ENCODE measurements around the gene SH3BP5.

The SH3BP5 gene

DNA sequence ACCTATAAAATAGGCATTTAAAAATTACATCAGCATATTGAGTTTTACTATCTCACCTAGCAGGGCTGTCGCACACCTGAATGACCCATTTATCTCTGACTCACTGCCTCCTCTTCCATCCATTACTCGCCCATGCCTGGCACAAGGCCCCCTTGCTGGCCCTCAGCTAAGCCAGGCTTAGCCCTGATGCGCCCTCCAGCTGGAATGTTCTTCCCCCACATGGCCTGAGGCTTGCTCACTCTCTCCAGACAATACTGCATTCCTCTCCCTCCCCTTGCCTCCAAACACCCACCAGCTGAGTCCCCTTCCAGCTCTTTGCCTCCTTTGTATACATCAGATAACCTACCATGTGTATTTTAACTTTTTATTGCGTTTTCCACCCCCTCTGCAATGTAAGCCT lies 7.2 kb downstream of the SH3BP5 start:
- DNase-seq (ENCODE audit: low read depth): no peak

DNA sequence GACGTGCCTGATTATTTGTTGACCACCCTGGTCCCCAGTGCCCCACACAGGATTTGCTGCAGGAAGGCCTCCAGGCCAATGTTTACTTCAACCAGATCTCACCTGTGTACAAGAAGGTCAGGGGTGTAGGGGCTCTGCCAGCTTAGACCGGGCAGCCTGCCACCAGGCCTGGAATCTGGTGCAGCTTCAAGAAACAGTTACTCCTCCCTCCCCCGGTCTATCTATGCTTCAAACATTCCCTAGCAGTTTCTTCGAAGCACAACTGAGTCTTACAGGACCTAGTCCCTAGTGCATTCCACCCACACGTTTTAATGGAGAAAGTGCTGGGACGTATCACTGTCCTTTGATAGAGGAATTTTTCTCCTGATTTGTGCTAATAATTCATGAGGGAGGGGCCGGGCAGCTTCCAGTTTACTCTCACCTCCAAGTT lies 8.0 kb downstream of the SH3BP5 start:
- no peak for DNase-seq (ENCODE audit: low read depth)

DNA sequence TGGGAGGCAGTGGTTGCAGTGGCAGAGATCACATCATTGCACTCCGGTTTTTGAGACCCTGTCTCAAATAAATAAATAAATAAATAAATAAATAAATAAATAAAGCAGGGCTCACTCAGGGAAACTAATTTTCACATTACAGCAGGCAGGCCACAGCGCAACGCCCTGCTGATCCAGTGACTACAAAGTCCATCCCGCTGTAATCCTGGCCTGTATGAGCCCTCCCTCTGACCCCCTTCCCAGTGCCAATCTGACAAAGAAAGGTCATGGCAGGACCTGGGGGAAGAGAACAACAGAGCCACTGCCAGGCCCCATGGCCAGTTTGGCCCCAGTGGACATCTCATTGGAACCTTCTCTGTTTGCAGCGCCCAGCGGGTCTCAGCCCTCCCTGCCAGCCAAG lies 9.3 kb downstream of the SH3BP5 start:
- DNase-seq (ENCODE audit: low read depth): no peak

DNA sequence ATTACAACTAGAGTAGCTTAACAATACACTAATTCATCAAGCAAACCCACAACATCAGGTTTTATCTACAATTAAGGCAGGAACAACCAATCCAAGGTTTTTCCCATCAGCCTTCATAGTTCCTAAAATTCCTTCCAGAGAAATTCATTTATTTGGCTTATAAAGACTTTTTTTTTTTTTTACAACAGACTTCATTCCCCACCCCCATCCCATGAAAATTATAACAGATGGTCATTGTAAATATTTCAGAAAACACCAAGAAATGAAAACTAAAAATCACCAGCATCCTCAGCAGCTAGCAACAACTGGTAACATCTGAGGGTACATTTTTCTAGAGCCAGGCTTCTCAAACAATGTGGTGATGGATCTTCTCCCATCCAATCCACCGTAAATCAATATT lies 11.0 kb downstream of the SH3BP5 start:
- no peak for DNase-seq (ENCODE audit: low read depth)

DNA sequence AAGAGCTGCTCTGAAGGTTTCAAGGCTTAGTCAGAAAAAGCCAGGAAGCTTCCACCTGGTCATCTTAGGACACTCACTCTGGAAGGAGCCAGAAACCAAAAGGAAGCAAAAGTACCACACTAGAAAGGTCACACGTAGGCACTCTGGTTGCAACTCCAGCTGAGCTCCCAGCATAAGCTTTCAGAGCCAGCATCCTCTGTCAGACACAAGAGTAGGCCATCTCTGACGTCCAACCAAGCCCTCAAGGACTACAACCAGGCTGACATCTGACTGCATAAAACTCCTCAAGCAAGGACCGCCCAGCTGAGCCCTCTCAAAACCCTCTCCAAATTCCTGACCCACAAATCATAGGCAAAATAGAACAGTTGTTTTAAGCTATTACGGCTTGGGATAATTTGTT lies 12.8 kb downstream of the SH3BP5 start:
- DNase-seq (ENCODE audit: low read depth): no peak

DNA sequence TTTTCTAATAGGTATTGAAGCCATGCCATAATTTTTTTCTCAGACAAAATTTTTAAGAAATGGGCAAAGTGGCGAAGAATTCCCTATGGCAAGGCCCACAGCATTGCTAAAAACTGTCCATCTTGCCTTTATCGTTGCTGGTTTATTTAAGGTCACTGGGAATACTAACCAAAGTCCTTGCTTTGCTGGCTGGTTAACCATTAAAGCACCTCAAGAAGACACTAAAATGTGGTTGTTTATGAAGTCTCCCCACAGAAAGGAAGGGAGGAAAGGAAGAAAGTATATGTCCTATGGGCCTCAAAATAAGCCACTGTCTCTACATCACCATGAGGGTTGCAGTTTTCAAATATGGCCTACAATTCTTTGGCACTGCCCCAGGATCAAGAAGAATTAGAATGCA lies 13.2 kb downstream of the SH3BP5 start:
- DNase-seq (ENCODE audit: low read depth): no peak

DNA sequence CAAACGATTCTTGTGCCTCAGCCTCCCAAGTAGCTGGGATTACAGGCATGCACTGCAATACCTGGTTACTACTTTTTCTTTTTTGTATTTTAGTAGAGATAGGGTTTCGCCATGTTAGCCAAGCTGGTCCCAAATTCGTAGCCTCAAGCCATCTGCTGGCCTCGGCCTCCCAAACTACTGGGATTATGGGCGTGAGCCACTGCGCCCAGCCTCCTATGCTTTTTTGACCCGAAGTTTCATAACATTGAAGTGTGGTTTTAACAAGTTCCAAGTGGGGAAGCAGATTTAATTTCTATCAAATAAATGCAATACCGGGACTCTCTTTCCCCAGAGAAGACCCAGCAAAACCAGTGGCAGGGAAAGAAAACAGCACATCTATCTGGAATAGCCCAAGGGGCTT lies 13.7 kb downstream of the SH3BP5 start:
- DNase-seq (ENCODE audit: low read depth): no peak

DNA sequence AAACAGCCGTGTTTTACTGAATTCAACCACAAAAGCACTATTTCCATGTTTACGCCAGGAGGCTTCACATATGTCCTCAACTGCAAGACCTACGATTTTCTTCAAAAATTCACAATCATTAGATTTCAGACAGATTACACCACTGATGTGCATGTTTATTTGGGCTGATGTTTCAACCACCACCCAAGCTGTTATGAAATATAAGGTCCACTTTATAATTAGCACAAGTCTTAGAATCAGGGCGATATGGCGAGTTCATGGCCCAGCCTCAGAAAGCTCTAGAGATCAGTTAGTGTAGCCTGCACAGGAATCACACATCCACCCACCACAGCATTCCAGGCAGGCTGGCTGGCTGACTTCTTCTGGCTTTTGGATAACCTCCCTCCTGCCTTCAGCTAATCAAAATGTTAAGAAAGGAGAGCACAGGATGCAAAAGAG lies 15.4 kb downstream of the SH3BP5 start:
- DNase-seq (ENCODE audit: low read depth): no peak

DNA sequence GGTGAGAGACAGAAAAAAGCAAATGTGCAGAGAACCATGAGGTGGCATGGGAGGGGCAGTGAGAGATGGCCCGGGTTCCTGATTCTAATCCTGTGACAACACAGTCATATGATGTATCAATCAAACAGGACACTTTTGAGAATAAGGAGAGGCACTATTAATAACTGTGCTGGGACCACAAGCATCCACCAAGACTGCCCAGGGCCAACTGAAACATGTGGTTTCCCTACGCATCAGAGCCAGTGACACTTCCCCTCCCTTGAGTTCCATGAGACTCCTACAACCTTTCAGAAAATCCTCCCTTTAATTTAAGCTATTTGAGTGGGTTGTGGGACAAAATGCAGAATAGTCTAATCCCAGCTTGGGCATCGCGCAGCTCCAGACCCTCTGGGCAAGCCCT lies 17.4 kb downstream of the SH3BP5 start:
- DNase-seq (ENCODE audit: low read depth): no peak

DNA sequence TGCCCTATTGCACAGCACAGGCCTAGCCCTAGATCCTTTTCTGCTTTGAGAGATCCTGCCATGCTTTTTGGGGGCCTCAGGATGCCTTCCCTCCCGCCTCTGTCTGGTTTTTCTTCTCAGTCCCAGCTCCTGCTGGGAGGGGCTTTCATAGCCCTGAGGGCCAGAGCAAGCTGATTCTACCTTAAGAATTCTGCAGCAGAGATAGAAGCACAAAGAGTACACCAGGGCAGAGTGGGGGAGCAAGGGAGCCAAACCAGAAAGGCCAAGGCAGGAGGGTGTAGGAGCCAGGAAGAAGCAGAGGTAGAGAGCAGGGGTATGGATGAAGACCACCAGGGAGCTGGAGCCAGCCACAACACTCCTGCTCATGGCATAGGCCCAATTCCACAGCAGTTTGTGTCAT lies 18.1 kb downstream of the SH3BP5 start:
- DNase-seq (ENCODE audit: low read depth): no peak

DNA sequence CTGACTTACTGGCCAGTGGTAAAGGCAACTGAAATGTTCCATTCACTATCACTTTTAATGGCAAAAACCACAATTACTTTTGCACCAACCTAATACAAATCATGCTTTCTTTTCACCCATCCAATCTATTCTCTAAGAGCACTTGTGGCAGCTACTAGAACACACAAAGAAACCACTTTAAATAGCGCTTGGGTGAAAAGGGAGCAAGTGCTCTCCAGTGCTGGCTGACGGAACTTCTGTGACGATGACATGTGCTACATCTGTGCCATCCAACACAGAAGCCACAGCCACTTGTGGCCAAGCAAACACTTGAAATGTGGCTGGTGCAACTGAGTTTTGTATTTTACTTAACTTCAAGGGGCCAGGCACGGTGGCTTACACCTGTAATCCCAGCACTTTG lies 18.9 kb downstream of the SH3BP5 start:
- DNase-seq (ENCODE audit: low read depth): no peak

DNA sequence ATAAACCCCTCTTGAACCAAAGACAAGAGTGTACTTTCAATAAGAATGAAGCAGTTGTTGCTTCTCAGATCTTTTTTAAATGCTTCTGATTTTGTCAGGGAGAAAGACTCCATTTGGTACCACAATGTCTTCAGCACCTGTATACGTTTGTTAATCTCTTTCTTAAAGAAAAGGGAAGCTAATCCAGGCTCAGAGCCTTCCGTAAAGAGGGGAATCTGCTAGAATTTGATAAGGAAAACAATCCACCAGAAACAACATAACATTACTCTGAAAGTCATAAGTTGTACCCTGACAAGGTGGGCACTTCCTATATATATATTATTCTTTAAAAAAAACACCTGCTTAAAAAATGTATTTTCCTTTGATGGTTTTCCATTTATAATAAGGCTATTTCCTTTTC lies 19.8 kb downstream of the SH3BP5 start:
- DNase-seq (ENCODE audit: low read depth): no peak

DNA sequence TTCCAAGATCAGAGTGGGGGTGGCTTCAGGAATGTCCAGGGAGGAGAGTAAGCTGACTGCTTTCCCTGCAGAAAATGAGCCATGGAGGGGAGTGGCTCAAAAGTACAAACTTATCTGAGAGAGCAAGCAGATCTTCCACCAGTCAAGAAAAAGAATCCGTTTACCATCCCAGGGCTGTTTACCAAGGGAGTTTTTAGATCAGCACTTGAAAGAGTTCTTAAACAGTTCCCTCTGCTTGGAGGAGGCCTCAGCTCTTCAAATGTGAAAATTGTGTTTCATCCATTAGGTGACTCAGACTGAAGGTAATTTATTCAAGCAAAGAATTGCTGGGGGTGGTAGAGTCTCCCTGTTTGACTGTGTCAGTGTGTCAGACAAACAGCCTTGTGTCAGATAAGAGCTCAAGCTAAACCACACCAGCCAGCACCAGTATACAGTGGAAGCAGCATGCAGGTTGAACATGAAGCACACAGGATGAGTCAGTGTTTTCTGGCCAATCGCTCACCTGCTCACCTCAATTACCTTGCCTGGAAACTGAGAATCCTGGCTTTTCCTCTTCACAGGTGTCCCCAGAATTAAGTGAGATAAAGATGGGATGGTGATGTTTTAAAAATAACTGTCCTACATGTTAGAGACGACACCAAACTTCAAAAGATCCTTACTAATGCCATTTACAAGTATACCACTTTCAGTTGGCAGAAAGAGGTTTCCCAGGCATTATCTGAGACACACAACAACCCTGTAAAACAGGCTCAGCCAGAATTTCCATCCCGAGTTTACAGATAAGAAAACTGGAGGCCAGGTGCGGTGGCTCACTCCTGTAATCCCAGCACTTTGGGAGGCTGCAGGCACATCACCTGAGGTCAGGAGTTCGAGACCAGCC lies 21.7 kb downstream of the SH3BP5 start:
- DNase-seq (ENCODE audit: low read depth): no peak

DNA sequence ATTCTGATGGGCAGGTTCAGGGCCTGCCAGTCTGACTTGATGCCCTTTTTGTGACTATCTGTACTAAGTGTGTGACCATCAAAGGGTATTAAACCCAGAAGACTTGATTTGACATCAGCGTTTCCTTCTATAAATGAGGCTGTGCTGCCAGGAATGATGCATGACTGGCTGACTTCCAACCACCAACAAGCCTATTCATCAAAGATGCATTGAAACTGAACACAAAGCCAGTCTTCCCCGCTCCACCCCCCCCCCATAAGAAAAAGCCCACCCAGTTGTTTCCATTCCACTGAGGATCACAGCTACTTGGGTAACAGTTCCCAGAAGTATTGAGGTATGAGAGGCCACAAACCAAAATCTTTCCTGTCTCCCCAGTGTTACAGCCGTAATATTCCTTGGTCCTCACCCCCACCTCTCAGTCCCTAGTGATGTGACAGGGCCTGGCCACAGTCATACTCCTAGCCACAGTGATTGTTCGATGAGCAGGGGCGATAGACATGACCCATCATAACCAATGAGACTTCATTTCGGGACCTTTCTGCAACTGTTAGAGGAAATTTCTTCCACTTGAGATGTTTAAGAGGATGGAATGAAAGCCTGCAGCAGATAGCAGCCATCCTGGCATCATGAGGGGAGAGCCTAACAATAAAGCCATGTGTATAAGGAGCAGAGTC lies 22.6 kb downstream of the SH3BP5 start:
- DNase-seq (ENCODE audit: low read depth): no peak

DNA sequence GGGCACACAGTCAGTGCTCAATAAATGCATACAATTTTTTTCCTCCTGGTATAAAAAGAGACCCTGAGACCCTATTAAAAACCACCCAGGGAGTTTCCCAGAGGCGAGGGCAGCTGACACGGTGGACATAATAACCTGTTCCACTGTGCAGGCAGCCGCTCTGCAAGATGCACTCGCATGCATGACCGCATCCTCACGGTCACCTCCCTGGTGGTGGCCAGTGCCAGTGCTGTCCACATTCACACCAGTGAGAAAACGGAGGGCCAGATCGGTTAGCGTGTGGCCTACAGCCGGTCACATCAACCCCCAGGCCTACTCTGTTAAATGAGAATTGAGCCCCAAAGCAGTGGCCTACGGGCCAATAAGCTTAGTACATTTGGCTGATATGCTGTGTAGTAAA lies 24.8 kb downstream of the SH3BP5 start:
- no peak for DNase-seq (ENCODE audit: low read depth)

DNA sequence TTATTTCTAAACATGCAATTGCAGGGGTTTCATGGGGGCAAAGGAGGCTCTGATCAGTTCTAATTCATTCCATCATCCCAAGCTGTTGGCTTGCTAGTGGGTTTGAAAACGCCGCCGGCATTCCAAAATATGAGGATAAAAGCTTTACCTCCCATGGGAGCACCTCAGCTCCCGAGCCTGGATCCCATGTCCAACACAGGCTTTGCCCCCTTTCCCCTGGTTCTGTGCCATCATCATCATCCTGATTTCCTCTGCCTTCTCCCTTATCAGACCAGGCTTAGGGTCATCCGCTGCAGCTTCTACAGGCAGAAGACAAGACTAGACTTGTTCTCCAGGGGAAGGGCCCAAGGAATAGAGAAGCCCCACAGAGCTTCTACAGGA lies 25.4 kb downstream of the SH3BP5 start:
- DNase-seq (ENCODE audit: low read depth): no peak

DNA sequence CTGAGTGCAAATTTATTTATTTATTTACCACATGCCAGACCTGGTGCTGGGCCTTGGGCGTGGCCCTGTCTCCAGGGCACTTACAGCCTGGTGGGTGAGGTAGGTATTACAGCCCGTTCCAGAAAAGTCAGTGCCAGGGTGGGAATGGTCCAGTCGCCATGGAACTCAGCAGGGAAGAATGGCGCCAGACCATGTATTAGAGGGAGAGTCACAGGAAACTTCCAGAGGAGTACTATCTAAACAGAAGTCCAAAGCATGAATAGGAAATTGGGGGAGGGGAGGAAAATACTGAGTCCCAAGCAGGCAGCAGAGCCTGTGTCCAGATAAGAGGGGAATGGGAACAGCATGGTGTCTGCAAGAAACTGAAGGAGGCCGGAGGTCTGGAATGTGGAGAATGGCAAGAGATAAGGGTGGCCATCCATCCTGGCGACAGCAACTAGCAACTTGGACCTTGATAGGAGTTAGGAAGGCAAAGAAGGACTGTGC lies 27.0 kb downstream of the SH3BP5 start:
- no peak for DNase-seq (ENCODE audit: low read depth)

DNA sequence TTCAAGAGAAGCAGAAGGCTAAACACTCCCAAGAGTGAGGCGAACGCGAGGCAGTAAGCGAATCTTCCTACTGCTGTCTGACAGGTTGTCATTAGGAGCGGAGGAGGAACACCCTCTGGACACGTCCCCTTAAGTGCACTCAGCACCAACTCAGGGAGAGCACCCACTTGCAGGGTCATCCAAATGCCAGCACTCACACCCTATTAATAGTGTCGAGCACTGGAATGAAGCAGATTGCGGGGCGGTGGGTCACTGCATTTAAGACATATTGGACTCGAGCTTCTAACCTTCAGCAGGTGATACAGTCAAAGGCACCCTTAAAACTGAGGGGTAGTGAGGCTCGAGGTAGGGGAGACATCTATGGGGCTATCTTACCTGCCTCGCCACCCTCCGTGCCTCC lies 28.7 kb downstream of the SH3BP5 start:
- DNase-seq (ENCODE audit: low read depth): no peak

DNA sequence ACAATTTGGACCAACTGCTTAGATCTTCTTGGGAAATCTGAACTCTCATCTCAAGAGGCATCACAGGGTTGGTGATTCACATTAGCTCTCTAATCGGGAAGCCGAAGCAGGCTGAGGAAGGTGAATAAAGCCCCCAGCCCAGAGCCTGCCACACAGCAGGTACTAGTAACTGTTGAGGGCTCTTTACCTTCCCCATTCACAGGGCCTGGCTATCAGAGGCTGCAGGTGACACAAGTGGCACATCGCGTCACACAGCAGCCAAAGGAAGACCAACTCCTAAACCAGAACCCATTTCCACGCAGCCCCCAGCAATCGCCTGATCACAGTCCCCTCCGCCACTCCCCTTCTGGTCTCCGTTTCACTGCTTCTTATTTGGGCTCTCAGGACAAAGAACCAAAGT lies 29.2 kb downstream of the SH3BP5 start:
- DNase-seq (ENCODE audit: low read depth): no peak

DNA sequence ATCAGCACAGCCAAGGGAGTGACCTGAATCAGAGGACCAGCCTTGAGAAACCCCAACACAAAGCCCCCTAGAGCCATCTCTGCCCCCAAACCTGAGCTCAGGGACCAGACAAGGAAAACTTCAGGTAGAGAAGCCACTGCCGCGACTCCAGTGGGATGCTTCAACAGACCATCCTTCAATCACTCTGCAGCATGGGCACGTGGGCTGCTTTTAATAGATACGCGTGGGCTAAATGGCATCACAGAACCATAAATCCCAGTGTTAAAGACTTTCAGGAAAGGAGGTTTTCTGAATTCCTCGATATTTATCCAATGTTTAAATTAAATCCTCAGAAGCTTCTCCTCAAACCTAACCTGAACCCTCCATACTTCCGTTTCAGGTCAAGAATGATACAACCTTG lies 30.6 kb downstream of the SH3BP5 start:
- no peak for DNase-seq (ENCODE audit: low read depth)

DNA sequence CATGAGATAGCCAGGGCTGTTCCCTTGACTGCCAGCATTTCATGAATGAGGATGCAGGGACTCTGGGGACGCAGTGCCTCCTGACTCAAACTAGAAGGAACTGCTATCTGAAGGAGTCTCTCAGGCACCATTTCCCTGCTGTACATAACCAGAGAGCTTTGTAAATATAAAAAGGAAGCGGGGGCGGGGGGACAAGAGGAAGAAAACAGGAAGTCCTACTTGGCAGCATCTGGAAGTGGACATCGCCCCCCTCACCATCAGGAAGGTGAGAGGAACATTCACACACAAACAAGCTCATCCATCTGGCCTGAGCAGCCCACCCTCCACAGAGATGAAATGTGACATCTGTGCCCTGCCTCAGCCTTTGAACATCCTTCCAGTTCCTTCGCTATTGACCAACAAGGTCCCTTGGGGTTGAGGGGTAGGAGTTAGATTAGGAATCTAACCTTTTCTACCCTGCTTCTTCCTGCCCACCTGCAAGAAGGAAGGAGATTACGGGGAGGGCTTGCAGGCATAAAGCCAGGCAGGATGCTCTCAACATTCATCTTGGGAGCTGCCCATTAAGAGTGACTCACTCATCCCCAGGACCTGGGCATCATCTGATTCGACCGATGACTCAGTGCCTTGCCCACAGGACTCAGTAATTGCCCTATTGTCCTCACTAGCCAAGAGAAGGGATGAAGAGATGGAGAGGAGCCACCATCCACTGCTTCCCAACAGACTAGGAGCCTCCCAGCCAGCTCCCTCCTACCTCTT lies 31.9 kb downstream of the SH3BP5 start:
- no peak for DNase-seq (ENCODE audit: low read depth)

DNA sequence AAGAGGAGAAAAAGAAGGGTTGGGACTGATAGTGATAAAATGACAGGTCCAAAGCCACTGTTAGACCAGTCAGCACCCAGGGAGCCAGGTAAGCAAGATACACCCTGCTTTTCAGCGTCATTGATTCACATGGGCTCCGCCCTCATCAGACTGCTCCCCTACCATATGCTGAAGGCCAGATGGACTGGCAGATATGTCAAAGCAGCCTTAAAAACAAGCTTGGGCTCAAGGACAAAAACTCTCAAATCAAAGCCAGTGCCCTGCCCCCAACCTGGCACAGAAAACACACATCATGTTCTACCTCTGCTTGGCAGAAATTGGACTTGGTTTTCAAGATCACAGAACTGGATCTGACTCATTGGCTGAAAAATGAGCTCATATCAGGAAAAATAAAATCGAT lies 33.4 kb downstream of the SH3BP5 start:
- no peak for DNase-seq (ENCODE audit: low read depth)

DNA sequence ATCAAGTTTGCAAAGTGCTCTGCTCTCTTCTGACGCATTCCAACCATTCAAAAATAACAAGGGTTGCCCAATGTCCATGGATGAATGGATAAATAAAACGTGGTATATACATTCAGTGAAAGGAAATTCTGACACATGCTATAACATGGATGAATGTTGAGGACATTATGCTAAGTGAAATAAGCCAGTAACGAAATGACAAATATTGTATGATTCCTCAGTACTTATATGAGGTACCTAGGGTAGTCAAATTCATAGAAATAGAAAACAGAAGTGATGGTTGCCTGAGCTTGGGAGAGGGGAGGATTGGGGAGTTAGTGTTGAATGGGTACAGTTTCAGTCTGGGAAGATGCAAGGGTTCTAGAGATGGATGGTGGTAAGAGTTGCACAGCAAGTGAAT lies 33.9 kb downstream of the SH3BP5 start:
- DNase-seq (ENCODE audit: low read depth): no peak
